Measurements from ENCODE around the gene ITIH4.

ITIH4 gene

GRCh38 chr3:52830535-52831258 lies at the start of gene ITIH4:
ITIH4 (minus strand) TSS chr3:52830672; CDS start chr3:52830642, 30 bp downstream.
- H3K36me3 Mint-ChIP-seq, result peaks cover 2% of the 10 kb centered on the region
- no peak within 1 kb of the TSS for H3K4me3 Mint-ChIP-seq
- ATAC-seq (ENCODE audit: low read depth) (no peak), DNase-seq (ENCODE audit: low spot score in 2 of 2) (no peak)
- H3K9me3 Mint-ChIP-seq, result no peaks in the 10 kb centered on the region
- no peaks in the 10 kb centered on the region for H3K4me1 Mint-ChIP-seq
- no peaks in the 10 kb centered on the region for H3K27me3 Mint-ChIP-seq
- no peak within 1 kb of the TSS for H3K27ac Mint-ChIP-seq

- DNase-seq (ENCODE audit: low spot score in 2 of 2), result no peak
- Mint-ChIP-seq H3K9me3 (no peaks in the 10 kb centered on the region), H3K27me3 (no peaks in the 10 kb centered on the region), H3K4me3 (no peak overlapping the region), H3K27ac (no peak overlapping the region), H3K36me3 (peaks cover 11% of the 10 kb centered on the region), H3K4me1 (peaks cover 20% of the 10 kb centered on the region)
- ATAC-seq (ENCODE audit: low read depth), result no peak
Measured at GRCh38 chr3:52880047-52880446, 49.6 kb upstream of the ITIH4 start.

- ATAC-seq (ENCODE audit: low read depth), result no peak
- no peaks in the 10 kb centered on the region for H3K9me3 Mint-ChIP-seq
- no peak overlapping the region for H3K4me3 Mint-ChIP-seq
- H3K36me3 Mint-ChIP-seq, result peaks cover 9% of the 10 kb centered on the region
- H3K27ac Mint-ChIP-seq, result no peak overlapping the region
- DNase-seq (ENCODE audit: low spot score in 2 of 2), result no peak
- peaks cover 21% of the 10 kb centered on the region for H3K4me1 Mint-ChIP-seq
- H3K27me3 Mint-ChIP-seq, result no peaks in the 10 kb centered on the region
Measured at GRCh38 chr3:52879581-52879980, 49.1 kb upstream of the ITIH4 start.

- H3K27ac Mint-ChIP-seq, result no peak overlapping the region
- H3K9me3 Mint-ChIP-seq, result no peaks in the 10 kb centered on the region
- DNase-seq (ENCODE audit: low spot score in 2 of 2) (no peak), ATAC-seq (ENCODE audit: low read depth) (no peak)
- peaks cover 21% of the 10 kb centered on the region for H3K4me1 Mint-ChIP-seq
- H3K4me3 Mint-ChIP-seq, result no peak overlapping the region
- no peaks in the 10 kb centered on the region for H3K27me3 Mint-ChIP-seq
- H3K36me3 Mint-ChIP-seq, result peaks cover 9% of the 10 kb centered on the region
Measured at GRCh38 chr3:52879090-52879489, 48.6 kb upstream of the ITIH4 start.

- H3K27me3 Mint-ChIP-seq, result no peaks in the 10 kb centered on the region
- no peak overlapping the region for H3K27ac Mint-ChIP-seq
Measured at GRCh38 chr3:52877085-52877484, 46.6 kb upstream of the ITIH4 start.

GRCh38 chr3:52874864-52875587 lies 44.6 kb upstream of the ITIH4 start:
- Mint-ChIP-seq H3K4me1 (peaks cover 15% of the 10 kb centered on the region), H3K27me3 (no peaks in the 10 kb centered on the region), H3K27ac (no peak overlapping the region), H3K4me3 (no peak overlapping the region), H3K9me3 (no peaks in the 10 kb centered on the region), H3K36me3 (peaks cover 9% of the 10 kb centered on the region)
- ATAC-seq (ENCODE audit: low read depth) (no peak), DNase-seq (ENCODE audit: low spot score in 2 of 2) (no peak)

More at GRCh38 chr3:52877085-52877484, 46.6 kb upstream of the ITIH4 start:
- peaks cover 17% of the 10 kb centered on the region for H3K4me1 Mint-ChIP-seq
- DNase-seq (ENCODE audit: low spot score in 2 of 2) (no peak), ATAC-seq (ENCODE audit: low read depth) (no peak)
- H3K4me3 Mint-ChIP-seq, result no peak overlapping the region
- H3K36me3 Mint-ChIP-seq, result peaks cover 8% of the 10 kb centered on the region
- no peaks in the 10 kb centered on the region for H3K9me3 Mint-ChIP-seq

GRCh38 chr3:52874160-52874701 lies 43.8 kb upstream of the ITIH4 start:
- ATAC-seq (ENCODE audit: low read depth), result no peak
- H3K27me3 Mint-ChIP-seq, result no peaks in the 10 kb centered on the region
- H3K27ac Mint-ChIP-seq, result no peak overlapping the region
- peaks cover 8% of the 10 kb centered on the region for H3K36me3 Mint-ChIP-seq
- peaks cover 15% of the 10 kb centered on the region for H3K4me1 Mint-ChIP-seq
- no peaks in the 10 kb centered on the region for H3K9me3 Mint-ChIP-seq
- DNase-seq (ENCODE audit: low spot score in 2 of 2), result no peak
- H3K4me3 Mint-ChIP-seq, result no peak overlapping the region

- H3K27me3 Mint-ChIP-seq, result no peaks in the 10 kb centered on the region
- DNase-seq (ENCODE audit: low spot score in 2 of 2) (no peak), ATAC-seq (ENCODE audit: low read depth) (no peak)
- peaks cover 15% of the 10 kb centered on the region for H3K4me1 Mint-ChIP-seq
- H3K9me3 Mint-ChIP-seq, result no peaks in the 10 kb centered on the region
- peaks cover 11% of the 10 kb centered on the region for H3K36me3 Mint-ChIP-seq
- H3K4me3 Mint-ChIP-seq, result no peak overlapping the region
- no peak overlapping the region for H3K27ac Mint-ChIP-seq
Measured at GRCh38 chr3:52873433-52874159, 43.1 kb upstream of the ITIH4 start.

GRCh38 chr3:52872245-52872644 lies 41.8 kb upstream of the ITIH4 start:
- ATAC-seq (ENCODE audit: low read depth), result no peak
- Mint-ChIP-seq H3K27ac (no peak overlapping the region), H3K4me3 (no peak overlapping the region), H3K36me3 (peaks cover 15% of the 10 kb centered on the region), H3K4me1 (peaks cover 15% of the 10 kb centered on the region), H3K27me3 (no peaks in the 10 kb centered on the region), H3K9me3 (no peaks in the 10 kb centered on the region)
- no peak for DNase-seq (ENCODE audit: low spot score in 2 of 2)

GRCh38 chr3:52871761-52872160 lies 41.3 kb upstream of the ITIH4 start:
- no peak overlapping the region for H3K27ac Mint-ChIP-seq
- H3K4me3 Mint-ChIP-seq, result no peak overlapping the region
- ATAC-seq (ENCODE audit: low read depth) (no peak), DNase-seq (ENCODE audit: low spot score in 2 of 2) (no peak)
- no peaks in the 10 kb centered on the region for H3K9me3 Mint-ChIP-seq
- H3K27me3 Mint-ChIP-seq, result no peaks in the 10 kb centered on the region
- H3K4me1 Mint-ChIP-seq, result peaks cover 12% of the 10 kb centered on the region
- H3K36me3 Mint-ChIP-seq, result peaks cover 15% of the 10 kb centered on the region

- Mint-ChIP-seq H3K4me1 (peaks cover 7% of the 10 kb centered on the region), H3K27me3 (no peaks in the 10 kb centered on the region), H3K27ac (no peak overlapping the region), H3K9me3 (peaks cover 1% of the 10 kb centered on the region), H3K36me3 (peaks cover 24% of the 10 kb centered on the region), H3K4me3 (no peak overlapping the region)
- ATAC-seq (ENCODE audit: low read depth) (no peak), DNase-seq (ENCODE audit: low spot score in 2 of 2) (no peak)
Measured at GRCh38 chr3:52870471-52870870, 40.0 kb upstream of the ITIH4 start.

- Mint-ChIP-seq H3K4me1 (no peaks in the 10 kb centered on the region), H3K36me3 (peaks cover 33% of the 10 kb centered on the region), H3K9me3 (peaks cover 1% of the 10 kb centered on the region), H3K27ac (no peak overlapping the region), H3K4me3 (no peak overlapping the region), H3K27me3 (no peaks in the 10 kb centered on the region)
- no peak for ATAC-seq (ENCODE audit: low read depth)
- DNase-seq (ENCODE audit: low spot score in 2 of 2), result no peak
Measured at GRCh38 chr3:52866427-52866826, 36.0 kb upstream of the ITIH4 start.

- DNase-seq (ENCODE audit: low spot score in 2 of 2) (no peak), ATAC-seq (ENCODE audit: low read depth) (no peak)
- H3K4me3 Mint-ChIP-seq, result no peak overlapping the region
- H3K4me1 Mint-ChIP-seq, result no peaks in the 10 kb centered on the region
- H3K9me3 Mint-ChIP-seq, result peaks cover 1% of the 10 kb centered on the region
- H3K27me3 Mint-ChIP-seq, result no peaks in the 10 kb centered on the region
- no peak overlapping the region for H3K27ac Mint-ChIP-seq
- H3K36me3 Mint-ChIP-seq, result peaks cover 33% of the 10 kb centered on the region
Measured at GRCh38 chr3:52865994-52866393, 35.5 kb upstream of the ITIH4 start.

- Mint-ChIP-seq H3K36me3 (peaks cover 27% of the 10 kb centered on the region), H3K4me3 (no peak overlapping the region), H3K27me3 (no peaks in the 10 kb centered on the region), H3K9me3 (no peaks in the 10 kb centered on the region), H3K27ac (no peak overlapping the region), H3K4me1 (peaks cover 6% of the 10 kb centered on the region)
- DNase-seq (ENCODE audit: low spot score in 2 of 2), result no peak
- no peak for ATAC-seq (ENCODE audit: low read depth)
Measured at GRCh38 chr3:52860424-52860768, 29.9 kb upstream of the ITIH4 start.

All from memory B cell (primary cell).